Measurements from ENCODE around the gene UNC5A.

DNA sequence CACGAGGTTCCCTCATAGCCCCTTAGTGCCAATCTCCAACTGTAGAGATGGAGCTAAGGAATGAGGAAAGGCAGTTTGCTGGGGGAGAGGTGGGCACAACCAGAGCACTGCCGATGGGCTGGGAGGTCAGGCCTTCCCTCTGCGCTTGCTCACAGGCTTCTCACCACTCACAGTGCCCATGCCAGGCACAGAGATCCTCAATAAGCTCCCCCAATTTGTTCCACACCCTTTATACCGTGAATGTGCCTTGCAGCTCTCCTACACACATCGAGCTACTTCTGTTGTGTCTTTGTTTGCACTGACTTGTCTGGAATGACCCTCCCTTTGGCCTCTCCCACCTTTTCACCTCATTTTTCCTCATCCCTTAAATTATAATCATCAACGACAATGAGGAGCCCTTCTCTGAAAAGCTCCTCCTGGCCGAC, 90.4 kb downstream of the UNC5A start:
- TF ChIP-seq GATA2 (IDR thresholded peaks at IDR 0.05; ENCODE audit: low read depth, low read length) (no peak), GATA3 (IDR thresholded peaks at IDR 0.05; ENCODE audit: low read depth, low read length) (no peak)
